Activated CD8-positive, alpha-beta memory T cell treated with anti-CD3 and anti-CD28 coated beads, Interleukin-2, amount 50 U/mL, for 24 hours (primary cell): Measurements from ENCODE around the gene JPH3.
"Not testable (repeated sequence)": the region's sequence is repeated elsewhere in the genome, so short reads cannot be mapped to it uniquely, and the experiment has no call there.

Experiments used
- DNase-seq: peaks from one replicate; pipeline ENCODE4 v3.0.0-alpha.2; 2020; ENCODE audit errors: extremely low read depth

The JPH3 gene

GRCh38 chr16:87575027-87575804, 27.1 kb upstream of the JPH3 start:
- no peak for DNase-seq

- DNase-seq, result no peak
Measured at GRCh38 chr16:87576171-87576570, 26.1 kb upstream of the JPH3 start.

GRCh38 chr16:87578142-87578930, 24.0 kb upstream of the JPH3 start:
- DNase-seq, result not testable (repeated sequence)

GRCh38 chr16:87579691-87580090, 22.6 kb upstream of the JPH3 start:
- no peak for DNase-seq

GRCh38 chr16:87580855-87581261, 21.4 kb upstream of the JPH3 start:
- no peak for DNase-seq

- no peak for DNase-seq
Measured at GRCh38 chr16:87581857-87582215, 20.5 kb upstream of the JPH3 start.

GRCh38 chr16:87582216-87582965, 19.9 kb upstream of the JPH3 start:
- DNase-seq, result no peak

GRCh38 chr16:87582966-87583325, 19.4 kb upstream of the JPH3 start:
- no peak for DNase-seq

GRCh38 chr16:87583453-87584131, 18.7 kb upstream of the JPH3 start:
- DNase-seq, result no peak

- no peak for DNase-seq
Measured at GRCh38 chr16:87584271-87584670, 18.0 kb upstream of the JPH3 start.

GRCh38 chr16:87584975-87585374, 17.3 kb upstream of the JPH3 start:
- DNase-seq, result no peak

- no peak for DNase-seq
Measured at GRCh38 chr16:87585442-87586200, 16.7 kb upstream of the JPH3 start.

- no peak for DNase-seq
Measured at GRCh38 chr16:87586201-87586782, 16.0 kb upstream of the JPH3 start.

- no peak for DNase-seq
Measured at GRCh38 chr16:87587636-87588035, 14.7 kb upstream of the JPH3 start.

GRCh38 chr16:87592018-87592712, 10.1 kb upstream of the JPH3 start:
- no peak for DNase-seq

- no peak for DNase-seq
Measured at GRCh38 chr16:87593710-87594258, 8.5 kb upstream of the JPH3 start.

- no peak for DNase-seq
Measured at GRCh38 chr16:87595712-87596111, 6.6 kb upstream of the JPH3 start.

- DNase-seq, result no peak
Measured at GRCh38 chr16:87597324-87597830, 4.9 kb upstream of the JPH3 start.

- DNase-seq, result no peak
Measured at GRCh38 chr16:87598431-87598830, 3.9 kb upstream of the JPH3 start.

GRCh38 chr16:87600246-87600645, 2.1 kb upstream of the JPH3 start:
- DNase-seq, result no peak
